ENCODE results near the gene SEMA3C.

SEMA3C gene

GRCh38 chr7:80884511-80885195, 34.2 kb downstream of the SEMA3C start:
- no peak for DNase-seq

GRCh38 chr7:80883154-80884025, 35.5 kb downstream of the SEMA3C start:
- DNase-seq: no peak

GRCh38 chr7:80882213-80882801, 36.5 kb downstream of the SEMA3C start:
- DNase-seq: no peak

GRCh38 chr7:80881351-80881900, 37.4 kb downstream of the SEMA3C start:
- no peak for DNase-seq

GRCh38 chr7:80879849-80880248, 39.0 kb downstream of the SEMA3C start:
- DNase-seq: no peak

GRCh38 chr7:80876894-80877414, 41.9 kb downstream of the SEMA3C start:
- DNase-seq: no peak

- no peak for DNase-seq
These were observed 43.2 kb downstream of the SEMA3C start for GRCh38 chr7:80875537-80876120.

GRCh38 chr7:80873140-80873539, 45.7 kb downstream of the SEMA3C start:
- DNase-seq: no peak

GRCh38 chr7:80871228-80871627, 47.6 kb downstream of the SEMA3C start:
- DNase-seq: no peak

- no peak for DNase-seq
These were observed 48.0 kb downstream of the SEMA3C start for GRCh38 chr7:80870813-80871212.

- no peak for DNase-seq
These were observed 48.8 kb downstream of the SEMA3C start for GRCh38 chr7:80869821-80870751.

GRCh38 chr7:80869106-80869784, 49.6 kb downstream of the SEMA3C start:
- DNase-seq: no peak

- DNase-seq: no peak
These were observed 50.3 kb downstream of the SEMA3C start for GRCh38 chr7:80868566-80868965.

GRCh38 chr7:80860554-80860953, 58.3 kb downstream of the SEMA3C start:
- DNase-seq: peak; percentile 34 to 44

GRCh38 chr7:80859272-80859970, 59.4 kb downstream of the SEMA3C start:
- no peak for DNase-seq

- DNase-seq: no peak
These were observed 60.5 kb downstream of the SEMA3C start for GRCh38 chr7:80858141-80858903.

- DNase-seq: no peak
These were observed 62.1 kb downstream of the SEMA3C start for GRCh38 chr7:80856769-80857168.

GRCh38 chr7:80851896-80852476, 66.9 kb downstream of the SEMA3C start:
- no peak for DNase-seq

GRCh38 chr7:80848841-80849240, 70.0 kb downstream of the SEMA3C start:
- DNase-seq: no peak
